Measurements from ENCODE around the gene ADAM23. TPM values are rescaled to one million over a fixed set of nuclear protein-coding genes. Genes with fewer than 3 reads are reported as not detected.
"Not testable (repeated sequence)": the region's sequence is repeated elsewhere in the genome, so short reads cannot be mapped to it uniquely, and the experiment has no call there.

Gene ADAM23
- total and polyA plus RNA-seq, 4 donors, result 0.12 to 0.51 (median 0.17) TPM; not detected in 1

DNA sequence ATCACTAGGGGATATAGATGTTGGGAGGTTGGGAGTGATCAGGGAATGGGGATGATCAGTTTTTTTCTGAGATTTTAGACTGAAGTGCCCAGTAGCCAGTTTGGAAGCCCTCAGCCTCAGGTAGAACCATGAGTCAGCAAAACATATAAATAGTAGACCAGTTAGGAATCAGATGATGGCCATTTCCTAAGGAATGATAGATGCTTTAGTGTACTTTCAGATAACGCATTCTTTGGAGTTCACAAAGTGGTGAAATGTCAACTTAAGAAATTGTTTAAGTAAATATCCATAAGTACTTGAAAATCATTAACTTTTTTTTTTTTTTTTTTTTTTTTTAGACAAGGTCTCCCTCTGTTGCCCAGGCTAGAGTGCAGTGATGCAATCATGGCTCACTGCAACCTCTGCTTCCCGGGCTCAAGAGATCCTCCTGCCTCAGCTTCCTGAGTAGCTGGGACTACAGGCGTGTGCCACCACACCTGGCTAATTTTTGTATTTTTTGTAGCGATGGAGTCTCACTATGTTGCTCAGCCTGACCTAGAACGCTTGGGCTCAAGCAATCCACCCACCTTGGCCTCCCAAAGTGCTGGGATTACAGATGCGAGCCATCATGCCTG lies 40.3 kb upstream of the ADAM23 start:
- not testable (repeated sequence) for H3K36me3 ChIP-seq (ENCODE audit: control insufficient read depth in 4 of 4, insufficient read depth in 3 of 4, low read depth in 1 of 4, low read length in 3 of 4); H3K4me1 ChIP-seq (ENCODE audit: control insufficient read depth in 4 of 4, insufficient read depth in 4 of 4, low read length in 3 of 4); H3K27ac ChIP-seq (ENCODE audit: low read depth in 1 of 2, low read length in 2 of 2); H3K4me3 ChIP-seq (ENCODE audit: low read depth in 1 of 3, low read length in 3 of 3); H3K9me3 ChIP-seq (ENCODE audit: control insufficient read depth in 4 of 4, low read length in 3 of 4); H3K9ac ChIP-seq (ENCODE audit: low read depth in 1 of 2, low read length in 2 of 2); H3K27me3 ChIP-seq (ENCODE audit: control insufficient read depth in 4 of 4, insufficient read depth in 4 of 4, low read length in 3 of 4); DNase-seq (ENCODE audit: low spot score)
- 74% methylated on average over 6 of the region's 6 CpGs for WGBS

DNA sequence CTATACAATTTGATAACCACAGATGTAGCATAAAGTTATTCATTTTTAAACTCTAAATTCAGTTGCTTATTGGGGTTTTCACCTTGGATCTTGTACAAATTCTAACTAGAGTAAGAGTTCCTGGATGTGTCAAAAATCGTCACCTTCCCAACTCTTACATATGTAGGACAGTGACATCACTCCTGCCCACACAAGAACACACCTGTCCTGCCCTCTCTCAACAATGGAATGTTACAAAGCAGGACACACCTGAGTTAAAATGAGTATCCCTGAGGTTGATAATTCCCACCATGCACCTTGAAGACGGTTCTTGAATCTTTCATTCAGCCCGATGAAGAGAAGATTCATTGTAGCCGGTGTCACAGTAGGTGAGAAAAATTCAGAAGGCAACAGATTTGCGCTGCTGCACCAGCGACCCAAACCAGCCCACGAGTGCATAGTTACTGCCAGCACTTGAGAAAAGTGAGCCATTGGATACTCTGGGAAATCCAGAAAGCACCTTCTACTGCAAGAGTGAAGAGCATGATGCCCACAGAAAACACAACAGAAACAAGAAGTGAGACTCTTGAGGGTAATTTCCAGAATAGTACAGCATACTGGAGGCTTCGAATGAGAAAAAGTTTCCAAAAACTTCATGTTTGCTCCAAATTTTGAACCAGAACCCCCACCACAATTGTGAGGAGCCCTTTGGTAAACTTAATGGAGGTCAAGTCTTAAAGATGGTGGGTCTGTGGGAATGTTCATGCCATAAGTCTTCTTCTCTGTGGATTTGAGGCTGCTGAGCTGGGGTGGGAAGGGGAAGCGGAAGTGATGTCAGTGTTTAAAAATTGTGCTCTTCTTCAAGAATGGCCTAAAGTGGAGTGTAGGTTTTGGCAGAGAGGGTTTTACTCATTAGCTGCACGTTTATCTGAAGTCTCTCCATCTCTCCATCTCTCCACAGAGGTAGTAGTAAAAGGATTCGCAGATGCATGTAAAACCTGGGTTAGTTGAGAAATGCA lies 34.7 kb upstream of the ADAM23 start:
- Histone ChIP-seq H3K4me3 (ENCODE audit: low read depth in 1 of 3, low read length in 3 of 3) (no peak overlapping the region), H3K4me1 (ENCODE audit: control insufficient read depth in 4 of 4, insufficient read depth in 4 of 4, low read length in 3 of 4) (no peaks in the 10 kb centered on the region), H3K9me3 (ENCODE audit: control insufficient read depth in 4 of 4, low read length in 3 of 4) (peaks cover 0 to 1% (median 0%) of the 10 kb centered on the region in 4 donors), H3K27ac (ENCODE audit: low read depth in 1 of 2, low read length in 2 of 2) (no peak overlapping the region), H3K9ac (ENCODE audit: low read depth in 1 of 2, low read length in 2 of 2) (no peak overlapping the region), H3K27me3 (ENCODE audit: control insufficient read depth in 4 of 4, insufficient read depth in 4 of 4, low read length in 3 of 4) (no peaks in the 10 kb centered on the region), H3K36me3 (ENCODE audit: control insufficient read depth in 4 of 4, insufficient read depth in 3 of 4, low read depth in 1 of 4, low read length in 3 of 4) (no peaks in the 10 kb centered on the region)
- no peak for DNase-seq (ENCODE audit: low spot score)
- no peak for TF ChIP-seq HNF4G (IDR thresholded peaks at IDR 0.05)
- TF ChIP-seq, protein P1, sequence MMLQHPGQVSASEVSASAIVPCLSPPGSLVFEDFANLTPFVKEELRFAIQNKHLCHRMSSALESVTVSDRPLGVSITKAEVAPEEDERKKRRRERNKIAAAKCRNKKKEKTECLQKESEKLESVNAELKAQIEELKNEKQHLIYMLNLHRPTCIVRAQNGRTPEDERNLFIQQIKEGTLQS (IDR thresholded peaks at IDR 0.05), result no peak
- TF ChIP-seq EGR1 (IDR thresholded peaks at IDR 0.05; ENCODE audit: low read depth in 2 of 2), result no peak
- TF ChIP-seq TAF1 (conservative IDR thresholded peaks at IDR 0.05), result no peak
- TF ChIP-seq, protein P2, sequence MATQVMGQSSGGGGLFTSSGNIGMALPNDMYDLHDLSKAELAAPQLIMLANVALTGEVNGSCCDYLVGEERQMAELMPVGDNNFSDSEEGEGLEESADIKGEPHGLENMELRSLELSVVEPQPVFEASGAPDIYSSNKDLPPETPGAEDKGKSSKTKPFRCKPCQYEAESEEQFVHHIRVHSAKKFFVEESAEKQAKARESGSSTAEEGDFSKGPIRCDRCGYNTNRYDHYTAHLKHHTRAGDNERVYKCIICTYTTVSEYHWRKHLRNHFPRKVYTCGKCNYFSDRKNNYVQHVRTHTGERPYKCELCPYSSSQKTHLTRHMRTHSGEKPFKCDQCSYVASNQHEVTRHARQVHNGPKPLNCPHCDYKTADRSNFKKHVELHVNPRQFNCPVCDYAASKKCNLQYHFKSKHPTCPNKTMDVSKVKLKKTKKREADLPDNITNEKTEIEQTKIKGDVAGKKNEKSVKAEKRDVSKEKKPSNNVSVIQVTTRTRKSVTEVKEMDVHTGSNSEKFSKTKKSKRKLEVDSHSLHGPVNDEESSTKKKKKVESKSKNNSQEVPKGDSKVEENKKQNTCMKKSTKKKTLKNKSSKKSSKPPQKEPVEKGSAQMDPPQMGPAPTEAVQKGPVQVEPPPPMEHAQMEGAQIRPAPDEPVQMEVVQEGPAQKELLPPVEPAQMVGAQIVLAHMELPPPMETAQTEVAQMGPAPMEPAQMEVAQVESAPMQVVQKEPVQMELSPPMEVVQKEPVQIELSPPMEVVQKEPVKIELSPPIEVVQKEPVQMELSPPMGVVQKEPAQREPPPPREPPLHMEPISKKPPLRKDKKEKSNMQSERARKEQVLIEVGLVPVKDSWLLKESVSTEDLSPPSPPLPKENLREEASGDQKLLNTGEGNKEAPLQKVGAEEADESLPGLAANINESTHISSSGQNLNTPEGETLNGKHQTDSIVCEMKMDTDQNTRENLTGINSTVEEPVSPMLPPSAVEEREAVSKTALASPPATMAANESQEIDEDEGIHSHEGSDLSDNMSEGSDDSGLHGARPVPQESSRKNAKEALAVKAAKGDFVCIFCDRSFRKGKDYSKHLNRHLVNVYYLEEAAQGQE (IDR thresholded peaks at IDR 0.05), result no peak
- TF ChIP-seq JUND (IDR thresholded peaks at IDR 0.05), result no peak
- TF ChIP-seq SP1 (IDR thresholded peaks at IDR 0.05), result no peak
- no peak for TF ChIP-seq RAD21 (IDR thresholded peaks at IDR 0.05)
- no peak for TF ChIP-seq FOXA2 (IDR thresholded peaks at IDR 0.05)
- no peak for TF ChIP-seq RXRA (IDR thresholded peaks at IDR 0.05)
- TF ChIP-seq GABPA (IDR thresholded peaks at IDR 0.05 in 1 of 2, conservative IDR thresholded peaks at IDR 0.05 in 1 of 2), result no peak
- no peak for TF ChIP-seq YY1 (IDR thresholded peaks at IDR 0.05)
- no peak for TF ChIP-seq FOXA1 (IDR thresholded peaks at IDR 0.05)
- TF ChIP-seq, protein P3, sequence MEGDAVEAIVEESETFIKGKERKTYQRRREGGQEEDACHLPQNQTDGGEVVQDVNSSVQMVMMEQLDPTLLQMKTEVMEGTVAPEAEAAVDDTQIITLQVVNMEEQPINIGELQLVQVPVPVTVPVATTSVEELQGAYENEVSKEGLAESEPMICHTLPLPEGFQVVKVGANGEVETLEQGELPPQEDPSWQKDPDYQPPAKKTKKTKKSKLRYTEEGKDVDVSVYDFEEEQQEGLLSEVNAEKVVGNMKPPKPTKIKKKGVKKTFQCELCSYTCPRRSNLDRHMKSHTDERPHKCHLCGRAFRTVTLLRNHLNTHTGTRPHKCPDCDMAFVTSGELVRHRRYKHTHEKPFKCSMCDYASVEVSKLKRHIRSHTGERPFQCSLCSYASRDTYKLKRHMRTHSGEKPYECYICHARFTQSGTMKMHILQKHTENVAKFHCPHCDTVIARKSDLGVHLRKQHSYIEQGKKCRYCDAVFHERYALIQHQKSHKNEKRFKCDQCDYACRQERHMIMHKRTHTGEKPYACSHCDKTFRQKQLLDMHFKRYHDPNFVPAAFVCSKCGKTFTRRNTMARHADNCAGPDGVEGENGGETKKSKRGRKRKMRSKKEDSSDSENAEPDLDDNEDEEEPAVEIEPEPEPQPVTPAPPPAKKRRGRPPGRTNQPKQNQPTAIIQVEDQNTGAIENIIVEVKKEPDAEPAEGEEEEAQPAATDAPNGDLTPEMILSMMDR (IDR thresholded peaks at IDR 0.05; ENCODE audit: low read depth, low read length, missing input control), result no peak
- 79% methylated on average over 11 of the region's 11 CpGs for WGBS

All from liver (tissue), 9 donors.